Prostate gland (tissue), 2 donors: ENCODE results near the gene RNU1-2. TPM values are rescaled to one million over a fixed set of nuclear protein-coding genes. Genes with fewer than 3 reads are reported as not detected.
"Not testable (repeated sequence)": the region's sequence is repeated elsewhere in the genome, so short reads cannot be mapped to it uniquely, and the experiment has no call there.

Source experiments
- DNase-seq: peaks from one replicate; pipeline ENCODE4 v3.0.0-alpha.2; 2019; ENCODE audit warnings: low spot score
- H3K27ac ChIP-seq, 2 donors: fragments of 200-600 bp; sonication (generic); 2 replicates each; pipeline ENCODE4 v1.5.1; 2017 to 2019
- H3K27me3 ChIP-seq: fragments of 200-600 bp; sonication (generic); replicated peaks from 2 replicates; pipeline ENCODE4 v1.5.1; 2019; ENCODE audit not compliant: insufficient read depth
- H3K36me3 ChIP-seq, 2 donors: fragments of 200-600 bp; sonication (generic); 1 replicate in 1 of 2; 2 replicates in 1 of 2; pipeline versions ENCODE4 v1.5.1 to v1.8.1; 2017 to 2019
- H3K4me1 ChIP-seq: fragments of 200-600 bp; sonication (generic); replicated peaks from 2 replicates; pipeline ENCODE4 v1.5.1; 2019
- H3K4me3 ChIP-seq, 2 donors: fragments of 200-600 bp; sonication (generic); 2 replicates each; pipeline ENCODE4 v1.5.1; 2017 to 2019
- H3K9me3 ChIP-seq: fragments of 200-600 bp; sonication (generic); 2 replicates; pipeline ENCODE4 v1.5.1; 2017
- CTCF ChIP-seq, 4 experiments: fragments of 200-600 bp in 2 of 4; fragments of 450-650 bp in 2 of 4; sonication (generic) in 2 of 4; IDR thresholded peaks; 1 replicate in 3 of 4; 2 replicates in 1 of 4; pipeline ENCODE4 v1.5.1; 2016 to 2019; ENCODE audit warnings: antibody characterized with exemption in 4 of 4, mild to moderate bottlenecking in 2 of 4, moderate library complexity in 2 of 4
- POLR2A ChIP-seq: fragments of 450-650 bp; IDR thresholded peaks from one replicate; pipeline ENCODE4 v1.6.1; 2016; ENCODE audit warnings: antibody characterized with exemption, mild to moderate bottlenecking
- POLR2AphosphoS5 ChIP-seq: sonication (generic); formaldehyde crosslinking; IDR thresholded peaks from one replicate; pipeline ENCODE4 v1.6.1; 2017; ENCODE audit warnings: antibody characterized with exemption
- WGBS: methylation state at CpG from one replicate; pipeline ENCODE4 v1.1.5; 2018; 5-methylcytosine and 5-hydroxymethylcytosine counted together
- intact Hi-C: fragments of 100-400 bp; cut with DNase I; formaldehyde crosslinking; loops from one replicate; pipeline ENCODE4 v1.14.2; 2022
- microRNA-seq: library from miRNA; unstranded; fragments of <30 nt; microRNA quantifications from one replicate; pipeline ENCODE4, GENCODE V29; 2016
- small RNA-seq, 2 donors: library from RNA; depleted of rRNA; stranded (forward); fragments of <200 nt; gene quantifications; one replicate each; pipeline ENCODE3, GENCODE V24; 2016
- total RNA-seq, 2 donors: library from RNA; depleted of rRNA; stranded (reverse); fragments of >200 nt; gene quantifications; one replicate each; pipeline ENCODE4 v1.1.0, GENCODE V29; 2016

Gene RNU1-2
- total RNA-seq, 2 donors from 2014 or later: under 0.01 TPM

GRCh38 chr1:16944038-16944437, 48.3 kb downstream of the RNU1-2 start:
- H3K4me3 ChIP-seq: no peak overlapping the region
- intact Hi-C loops: no loop called here
- H3K36me3 ChIP-seq: no peaks in the 10 kb centered on the region
- peaks cover 3% of the 10 kb centered on the region for H3K4me1 ChIP-seq
- no peaks in the 10 kb centered on the region for H3K27me3 ChIP-seq
- H3K27ac ChIP-seq: no peak overlapping the region
- 95% methylated on average over 19 of the region's 19 CpGs for WGBS
- H3K9me3 ChIP-seq: no peaks in the 10 kb centered on the region
- DNase-seq: no peak
- TF ChIP-seq POLR2A: no peak
- no peak for TF ChIP-seq POLR2AphosphoS5
- no peak for TF ChIP-seq CTCF (IDR thresholded peaks at IDR 0.05)

- H3K27me3 ChIP-seq, H3K4me3 ChIP-seq, H3K9me3 ChIP-seq, DNase-seq, H3K4me1 ChIP-seq, H3K27ac ChIP-seq, H3K36me3 ChIP-seq, intact Hi-C loops: not testable (repeated sequence)
- 84% methylated on average over 9 of the region's 9 CpGs for WGBS
Observed at GRCh38 chr1:16945512-16945911, 49.7 kb downstream of the RNU1-2 start.

Small RNA genes within 50 kb of the gene (microRNA-seq; reads per million reads assigned to microRNA genes)
- not detected for gene MIR3675

Small RNA genes within 50 kb of the gene (small RNA-seq; reads per million reads assigned to genes)
- gene MIR3675 (0 reads per million in 2 donors), gene RNU1-2 (0 reads per million in 2 donors), gene RNU1-5P (0 reads per million in 2 donors)

Other genes with a start within 250 kb of the RNU1-2 start
- gene RNU1-3, start 229.0 kb upstream of the RNU1-2 start, total RNA-seq: under 1 TPM; under 0.01 TPM
- gene RNU1-4, start 155.5 kb upstream of the RNU1-2 start, total RNA-seq: under 1 TPM; under 0.01 TPM
- 10 to 100 TPM; 19.6 to 68.7 TPM for gene CROCC, start 26.0 kb downstream of the RNU1-2 start, total RNA-seq
- 10 to 100 TPM in 1 of 2 donors, 1 to 10 TPM in 1; 6.3 to 31.0 TPM for gene MFAP2, start 84.6 kb downstream of the RNU1-2 start, total RNA-seq
- gene ATP13A2, start 115.9 kb downstream of the RNU1-2 start, total RNA-seq: 10 to 100 TPM; 45.4 to 47.9 TPM
- 100 to 1,000 TPM in 1 of 2 donors, 10 to 100 TPM in 1; 93.0 to 113 TPM for gene SDHB, start 158.1 kb downstream of the RNU1-2 start, total RNA-seq
- 1 to 10 TPM; 1.1 to 5.0 TPM for gene PADI2, start 223.5 kb downstream of the RNU1-2 start, total RNA-seq